ENCODE results near the gene CHD2.

DNA sequence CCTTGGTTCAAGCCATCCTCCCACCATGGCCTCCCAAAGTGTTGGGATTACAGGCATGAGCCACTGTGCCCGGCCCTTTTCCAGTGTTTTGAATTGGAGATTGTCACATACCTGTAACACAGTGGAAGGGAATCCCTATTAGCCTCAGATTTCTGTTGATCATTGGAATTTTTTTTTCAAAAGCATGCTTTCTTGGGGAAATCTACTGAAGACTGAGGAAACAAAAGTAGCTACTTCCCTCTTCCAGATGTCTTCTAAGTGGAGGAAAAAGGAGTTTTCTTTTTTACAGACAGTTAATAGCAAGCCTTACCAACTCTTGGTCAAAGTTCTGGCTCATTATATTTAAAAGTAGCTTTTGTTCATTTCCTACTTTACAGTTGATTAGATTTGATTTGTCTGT lies 33.7 kb downstream of the CHD2 start:
- TF ChIP-seq, protein P1, sequence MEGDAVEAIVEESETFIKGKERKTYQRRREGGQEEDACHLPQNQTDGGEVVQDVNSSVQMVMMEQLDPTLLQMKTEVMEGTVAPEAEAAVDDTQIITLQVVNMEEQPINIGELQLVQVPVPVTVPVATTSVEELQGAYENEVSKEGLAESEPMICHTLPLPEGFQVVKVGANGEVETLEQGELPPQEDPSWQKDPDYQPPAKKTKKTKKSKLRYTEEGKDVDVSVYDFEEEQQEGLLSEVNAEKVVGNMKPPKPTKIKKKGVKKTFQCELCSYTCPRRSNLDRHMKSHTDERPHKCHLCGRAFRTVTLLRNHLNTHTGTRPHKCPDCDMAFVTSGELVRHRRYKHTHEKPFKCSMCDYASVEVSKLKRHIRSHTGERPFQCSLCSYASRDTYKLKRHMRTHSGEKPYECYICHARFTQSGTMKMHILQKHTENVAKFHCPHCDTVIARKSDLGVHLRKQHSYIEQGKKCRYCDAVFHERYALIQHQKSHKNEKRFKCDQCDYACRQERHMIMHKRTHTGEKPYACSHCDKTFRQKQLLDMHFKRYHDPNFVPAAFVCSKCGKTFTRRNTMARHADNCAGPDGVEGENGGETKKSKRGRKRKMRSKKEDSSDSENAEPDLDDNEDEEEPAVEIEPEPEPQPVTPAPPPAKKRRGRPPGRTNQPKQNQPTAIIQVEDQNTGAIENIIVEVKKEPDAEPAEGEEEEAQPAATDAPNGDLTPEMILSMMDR (IDR thresholded peaks at IDR 0.05): no peak
- TF ChIP-seq POLR2A (IDR thresholded peaks at IDR 0.05): no peak

Measured in thyroid gland (tissue), 4 donors.